GM19395 (cell line): ENCODE measurements around the gene PLET1.

Source experiments
- ATAC-seq: cut with Tn5 transposase; IDR thresholded peaks from one replicate; pipeline ENCODE4 v1.9.1; 2021; ENCODE audit warnings: mild to moderate bottlenecking, moderate library complexity; ENCODE audit not compliant: unreplicated experiment

The PLET1 gene

DNA sequence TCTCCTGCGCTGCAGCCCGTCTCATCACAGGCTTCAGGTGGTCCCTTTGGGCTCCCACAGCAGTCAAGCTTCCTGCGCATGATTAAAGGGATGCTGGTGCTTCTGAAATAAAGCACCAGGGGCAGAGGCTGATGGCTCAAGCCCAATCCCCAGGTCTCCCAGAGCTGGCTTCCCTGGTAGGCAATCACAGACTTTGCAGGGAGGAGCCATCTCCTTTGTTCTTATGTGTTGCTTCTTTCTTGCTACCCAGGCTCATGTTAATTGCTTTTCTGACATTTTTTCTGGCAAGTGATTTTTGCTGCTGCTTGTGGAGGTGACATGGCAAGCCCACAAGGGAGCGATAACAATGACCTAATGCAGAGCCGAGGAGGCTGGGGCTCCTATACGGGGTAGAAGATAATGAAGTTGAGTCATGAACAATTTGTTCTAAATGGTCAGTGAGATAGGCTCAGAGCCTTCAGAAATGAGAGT, 25.2 kb upstream of the PLET1 start:
- no peak for ATAC-seq

DNA sequence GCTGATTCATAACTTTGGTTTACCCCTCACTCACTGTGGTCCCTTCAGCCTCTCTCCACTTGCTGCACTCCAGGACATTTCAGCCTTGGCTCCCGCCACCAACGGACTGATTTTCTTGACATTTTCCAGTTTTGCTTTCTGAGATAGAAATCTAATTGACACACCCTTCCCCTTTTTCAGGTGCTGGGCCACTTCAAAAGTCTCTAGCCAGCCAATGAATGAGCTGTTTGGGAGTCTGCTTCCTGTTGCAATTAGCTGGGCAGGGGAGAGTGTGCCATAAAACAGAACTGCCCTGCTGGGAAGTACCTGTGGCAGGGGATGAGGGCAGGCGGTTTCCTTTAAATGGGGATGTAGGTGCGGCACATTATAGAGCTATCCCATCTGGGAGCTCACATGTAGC, 21.1 kb upstream of the PLET1 start:
- ATAC-seq: no peak

DNA sequence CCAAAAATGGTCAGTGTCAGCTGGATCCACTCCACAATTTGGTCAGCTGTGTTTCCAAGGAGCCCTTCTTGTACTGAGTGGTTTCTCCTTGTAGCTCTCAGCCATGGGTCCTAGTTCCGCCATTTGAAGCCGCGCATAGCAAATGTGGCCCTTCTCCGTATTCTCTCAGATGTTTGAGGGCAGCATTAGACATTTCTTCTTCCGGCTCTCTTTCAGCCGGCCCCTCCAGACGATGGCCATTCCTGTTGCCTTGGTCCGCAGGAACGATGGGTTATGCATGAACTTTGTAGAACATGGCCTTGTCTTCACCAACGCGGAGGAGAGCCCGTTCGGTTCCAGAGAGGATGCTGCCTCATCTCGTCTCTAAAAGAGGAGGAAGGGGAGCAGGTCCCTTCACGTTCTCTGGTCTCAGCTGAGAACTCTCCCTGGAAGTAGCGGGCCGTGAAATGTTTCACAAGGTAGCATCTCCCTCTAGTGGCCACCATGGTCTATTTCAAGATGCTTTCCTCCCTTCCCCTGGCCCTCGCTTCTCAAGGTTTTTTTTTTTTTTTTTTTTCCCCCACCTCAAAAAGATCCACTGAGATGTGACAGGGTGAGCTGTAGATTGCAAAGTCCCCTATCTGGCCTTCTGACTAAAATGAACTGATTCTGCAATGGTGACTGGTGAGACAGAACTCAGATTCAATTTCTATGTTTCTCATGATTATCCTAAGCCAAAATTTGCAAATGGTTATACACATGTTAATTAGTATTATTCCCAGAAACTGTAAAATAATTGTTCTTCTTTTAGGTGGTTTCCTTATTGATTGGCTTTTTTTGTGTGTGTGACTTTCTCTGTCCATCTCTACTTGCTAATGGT, 19.8 kb upstream of the PLET1 start:
- peak; percentile 89 for ATAC-seq

DNA sequence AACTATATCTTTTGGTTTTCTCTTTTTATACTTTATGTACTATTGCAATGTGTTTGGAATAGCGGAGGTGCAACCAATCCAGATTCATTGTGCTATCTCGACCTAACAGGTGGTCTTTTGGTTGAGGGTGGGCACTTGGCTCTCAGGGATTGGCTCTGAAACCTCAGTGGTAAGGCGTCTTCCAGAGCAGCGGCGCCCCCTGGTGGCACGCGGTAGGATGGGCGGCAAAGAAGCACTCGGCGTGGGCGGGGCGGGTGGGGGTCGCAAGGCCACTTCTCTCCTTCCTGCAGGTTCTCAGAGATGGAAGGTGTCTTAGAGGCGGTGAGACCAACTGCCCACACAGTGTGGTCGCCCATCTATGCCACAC, 19.2 kb upstream of the PLET1 start:
- ATAC-seq: peak; percentile 62

DNA sequence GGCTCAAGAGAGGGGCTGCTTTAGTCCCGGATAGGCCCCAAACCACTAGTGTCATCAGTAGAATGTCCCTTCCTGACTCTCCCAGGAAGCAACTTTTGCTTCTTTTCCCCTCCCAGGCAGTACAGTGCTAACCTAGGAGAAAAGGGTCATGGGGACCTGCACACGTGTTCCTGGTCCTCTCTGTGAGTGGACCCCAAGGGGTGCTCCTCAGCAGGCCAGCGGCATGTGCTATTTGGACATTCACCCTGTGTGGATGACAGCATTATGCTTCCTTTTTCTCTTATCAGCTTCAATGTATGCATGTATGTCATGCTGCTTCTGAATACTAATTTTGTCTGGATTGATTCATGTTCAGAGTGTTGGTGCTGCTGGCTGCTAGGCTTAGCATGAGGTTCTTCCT, 18.1 kb upstream of the PLET1 start:
- ATAC-seq: no peak

DNA sequence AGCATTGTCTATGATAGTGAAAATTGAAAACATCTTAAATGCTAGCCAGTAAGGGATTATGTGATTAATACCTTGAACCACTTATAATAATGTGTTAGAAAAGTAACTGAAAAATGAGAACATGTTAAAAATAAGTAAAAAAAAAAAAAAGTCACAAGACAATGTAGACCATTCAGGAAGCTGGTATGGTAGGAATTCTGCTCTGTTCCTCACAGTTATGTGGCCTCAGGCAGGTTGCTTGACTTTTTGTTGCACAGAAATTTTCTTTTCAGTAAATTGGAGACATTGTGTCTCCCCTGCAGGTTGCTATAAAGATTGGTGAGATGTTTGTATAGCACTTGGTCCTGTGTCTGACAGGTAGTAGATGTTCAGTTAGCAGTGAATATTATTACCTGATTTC, 17.3 kb upstream of the PLET1 start:
- no peak for ATAC-seq

DNA sequence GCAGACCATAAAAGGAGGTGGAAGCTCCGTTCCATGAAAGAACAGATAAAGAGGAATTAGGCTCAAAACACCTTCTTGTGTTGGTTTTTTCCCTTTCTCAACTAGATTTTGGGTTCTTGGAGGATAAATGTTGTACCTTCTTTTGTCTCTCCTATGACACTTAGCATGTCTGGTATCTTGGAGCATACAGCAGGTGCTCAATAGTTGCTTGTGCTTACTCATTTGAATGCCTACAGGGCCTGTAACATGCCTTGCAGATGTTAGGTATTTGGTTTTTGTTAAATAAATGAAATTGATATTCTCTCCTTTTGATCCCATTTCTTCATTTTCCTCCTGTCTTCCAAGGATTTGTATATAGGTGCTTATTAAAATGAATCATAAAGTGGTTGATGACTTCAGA, 16.4 kb upstream of the PLET1 start:
- ATAC-seq: no peak

DNA sequence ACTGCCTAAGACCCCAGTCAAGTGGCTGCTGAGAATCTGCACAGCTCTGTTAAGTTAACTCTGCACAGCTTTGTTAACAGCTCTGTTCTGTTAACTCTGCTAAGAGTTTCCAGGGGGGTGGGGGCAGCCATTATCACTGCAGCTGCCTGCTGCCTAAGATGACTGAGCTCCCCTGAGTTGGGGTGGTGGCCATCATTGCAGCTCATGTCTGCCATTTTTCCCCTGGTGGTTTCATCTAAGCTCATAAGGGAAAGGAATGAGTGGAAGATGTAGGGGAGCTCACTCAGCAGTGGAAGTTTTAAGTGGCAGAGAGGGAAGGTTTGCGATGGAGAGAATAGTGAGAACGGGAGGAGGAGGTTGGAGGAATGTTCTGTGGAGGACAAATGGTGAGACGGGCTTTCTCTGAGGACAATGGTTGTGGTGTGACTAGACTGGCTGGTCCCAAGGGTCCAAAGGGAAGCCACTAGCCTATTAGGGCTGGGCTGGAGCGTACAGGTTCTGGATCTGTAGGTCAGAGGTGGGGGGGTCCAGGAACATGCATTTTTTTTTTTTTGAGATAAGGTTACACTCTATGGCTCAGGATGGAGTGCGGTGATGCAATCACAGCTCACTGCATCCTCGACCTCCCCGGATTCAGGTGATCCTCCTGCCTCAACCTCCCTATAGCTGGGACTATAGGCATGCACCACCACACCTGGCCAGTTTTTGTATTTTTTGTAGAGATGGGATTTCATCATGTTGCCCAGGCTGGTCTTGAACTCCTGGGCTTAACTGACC, 13.5 kb upstream of the PLET1 start:
- no peak for ATAC-seq

DNA sequence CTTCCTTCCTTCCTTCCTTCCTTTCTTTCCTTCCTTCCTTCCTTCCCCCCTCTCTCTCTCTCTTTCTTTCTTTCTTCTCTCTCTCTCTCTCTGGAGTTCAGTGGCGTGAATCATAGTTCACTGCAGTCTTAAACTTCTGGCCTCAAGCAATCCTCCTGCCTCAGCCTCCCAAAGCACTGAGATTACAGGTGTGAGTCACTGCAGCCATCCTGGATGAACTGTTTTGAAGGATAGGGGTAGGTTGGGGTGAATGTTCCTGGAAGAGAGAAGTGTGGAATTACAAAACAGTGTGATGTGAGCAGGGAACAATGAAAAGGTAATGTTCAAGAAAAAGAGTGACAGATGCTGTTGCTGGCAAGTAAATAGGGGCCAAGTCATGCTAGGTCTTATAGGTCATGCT, 12.4 kb upstream of the PLET1 start:
- no peak for ATAC-seq

DNA sequence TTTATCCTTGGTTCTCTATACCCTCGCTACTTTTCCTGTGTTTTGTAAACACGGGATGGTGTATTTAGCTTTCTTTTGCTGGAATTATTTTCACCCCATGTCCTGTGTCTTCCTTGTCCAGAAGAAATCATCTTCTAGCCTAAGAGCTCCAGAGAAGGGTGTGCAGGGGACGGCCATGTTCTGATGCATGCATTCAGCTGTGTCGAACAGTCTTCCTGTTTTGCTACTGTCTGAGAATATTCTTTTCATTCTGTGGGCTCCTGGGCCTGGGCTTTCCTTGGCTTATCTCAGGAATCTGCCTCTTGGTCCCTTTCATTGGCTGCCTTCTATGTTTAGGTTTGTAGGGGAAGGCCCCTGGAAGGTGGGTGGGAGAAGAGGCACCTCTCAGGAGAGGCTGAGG, 10.6 kb upstream of the PLET1 start:
- ATAC-seq: no peak

DNA sequence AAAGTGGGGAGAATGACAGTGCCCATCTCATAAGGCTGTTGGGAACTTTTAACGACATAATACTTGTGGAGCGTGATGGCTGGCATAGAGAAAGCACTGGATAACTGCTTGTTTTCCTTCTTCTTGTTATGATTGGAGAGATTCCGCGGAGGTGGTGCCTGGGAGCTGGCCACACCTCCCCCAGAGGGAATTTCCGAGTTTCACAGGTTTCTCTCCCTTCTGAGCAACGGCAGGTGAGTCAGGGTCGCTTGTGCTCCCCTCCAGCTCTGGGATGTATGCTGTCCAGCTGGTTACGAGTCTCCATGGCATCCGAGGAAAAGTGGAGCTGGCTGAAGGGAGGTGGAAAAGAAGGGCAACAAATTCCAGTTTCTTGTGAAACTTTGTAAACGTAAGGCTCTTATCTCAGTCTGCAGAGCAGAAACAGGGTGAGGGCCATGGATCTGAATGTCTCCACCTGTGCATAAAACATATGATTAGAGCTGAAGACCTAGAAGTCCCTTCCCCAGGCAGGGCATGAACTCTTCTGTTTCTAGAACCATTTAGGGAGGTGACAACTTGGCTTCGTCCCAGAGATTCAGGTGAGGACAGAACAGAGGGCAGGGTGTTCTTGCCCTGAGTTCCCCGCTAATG, 10.0 kb upstream of the PLET1 start:
- ATAC-seq: no peak

DNA sequence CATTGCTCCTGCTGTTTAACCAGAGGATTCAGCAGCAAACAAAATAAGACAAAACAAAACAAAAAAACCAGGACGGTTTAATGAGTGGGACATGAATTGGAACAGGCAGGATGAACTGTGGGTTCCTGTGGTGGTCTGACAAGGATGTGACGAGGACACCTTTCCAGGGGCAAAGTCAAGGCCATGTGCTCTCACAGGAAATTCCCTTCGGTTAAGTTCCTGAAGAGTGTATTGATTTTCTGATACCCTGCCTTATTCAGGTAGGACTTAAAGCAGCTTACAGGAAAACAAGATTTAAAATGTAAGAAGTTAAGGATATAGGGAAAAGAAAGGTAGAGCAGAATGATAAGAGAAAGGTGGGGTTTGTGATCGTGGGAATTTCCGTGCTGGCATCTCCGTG, 8.5 kb upstream of the PLET1 start:
- ATAC-seq: no peak

DNA sequence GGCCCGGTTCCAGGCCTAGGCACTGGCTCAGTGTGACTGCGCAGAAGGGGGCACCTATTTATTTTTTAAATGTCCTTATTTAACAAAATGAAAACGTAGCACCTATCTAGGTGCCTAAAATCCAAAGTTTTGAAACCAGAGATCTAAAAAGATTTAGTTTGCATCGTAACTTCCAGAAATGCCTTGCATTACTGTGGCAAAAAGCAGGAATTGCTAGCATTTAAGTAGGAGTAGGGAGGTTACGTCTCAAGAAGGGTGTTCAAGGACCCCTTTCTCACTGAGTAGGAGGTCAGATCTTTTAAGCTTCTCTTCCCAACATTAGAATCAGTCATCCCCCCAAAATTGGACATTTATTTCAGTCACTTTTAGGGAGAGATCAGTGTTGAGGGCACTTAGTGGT, 7.7 kb upstream of the PLET1 start:
- no peak for ATAC-seq

DNA sequence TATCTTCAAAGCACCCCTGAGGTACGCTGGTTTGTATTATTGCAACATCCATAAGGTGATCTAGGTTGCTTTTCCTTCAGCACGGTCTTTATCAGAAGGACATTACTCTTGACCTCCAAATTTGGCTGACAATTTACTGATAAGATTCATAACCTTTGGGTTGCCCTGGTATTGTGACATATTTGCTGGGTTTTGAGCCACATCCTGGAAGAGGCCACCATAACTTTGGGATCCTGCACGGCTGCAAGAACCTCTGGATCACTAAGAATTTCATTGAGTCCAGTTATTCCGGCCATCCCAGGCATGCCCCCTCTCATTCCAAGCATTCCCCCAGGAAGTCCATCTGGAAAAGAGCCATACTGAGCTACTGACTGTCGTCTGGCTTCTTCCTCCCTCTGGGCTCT, 6.5 kb upstream of the PLET1 start:
- ATAC-seq: no peak

DNA sequence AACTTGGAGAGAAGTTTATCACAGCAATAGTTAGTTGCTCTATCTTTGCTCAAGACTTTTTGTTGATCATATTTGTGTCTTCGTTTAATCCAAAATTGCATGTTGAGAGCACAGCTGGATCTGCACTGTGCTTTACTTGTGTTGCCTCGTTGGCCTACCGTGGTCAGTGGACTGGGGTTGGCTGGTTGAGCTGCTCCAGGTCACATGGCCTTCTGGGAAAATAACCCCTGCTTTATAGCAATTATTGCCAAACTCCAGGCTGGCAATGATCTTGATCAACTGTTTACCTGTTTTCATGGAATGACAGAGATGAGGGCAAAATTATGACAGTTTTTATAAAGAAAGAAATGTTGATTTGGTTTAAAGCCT, 5.7 kb upstream of the PLET1 start:
- ATAC-seq: no peak

DNA sequence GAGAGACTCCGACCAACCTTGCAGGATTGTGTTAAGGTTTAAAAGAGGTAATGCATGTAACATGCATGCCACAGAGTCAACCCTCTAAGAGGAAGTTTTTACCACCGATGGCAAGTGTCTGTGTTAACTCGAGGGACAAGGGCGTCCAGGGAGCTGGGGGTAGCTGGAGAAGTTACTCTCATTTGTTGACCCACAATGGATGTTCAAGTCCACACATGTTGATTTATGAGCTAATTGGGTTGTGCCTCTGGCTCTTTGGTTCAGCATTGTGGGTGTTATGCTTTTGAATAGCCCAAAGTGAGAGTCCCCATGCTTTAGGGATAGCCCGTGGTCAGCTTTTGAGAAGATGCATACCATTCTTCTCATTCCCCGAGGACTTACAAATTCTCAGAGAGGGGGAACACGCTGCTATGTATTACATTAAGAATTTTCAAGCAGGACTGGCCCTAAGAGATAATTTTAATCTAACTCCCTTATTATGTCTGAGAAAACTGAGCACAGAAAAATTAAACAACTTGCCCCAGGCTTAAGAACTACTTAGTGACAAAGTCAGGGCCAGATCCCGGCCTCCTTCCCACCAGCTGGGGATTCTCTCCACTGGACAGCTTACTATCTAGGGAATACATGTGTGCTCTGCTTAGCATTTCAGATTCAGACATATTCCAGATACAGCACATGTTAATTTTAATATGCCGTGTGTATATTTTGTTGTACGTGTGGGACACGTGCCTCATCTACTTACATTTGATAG, 5.2 kb upstream of the PLET1 start:
- ATAC-seq: no peak

DNA sequence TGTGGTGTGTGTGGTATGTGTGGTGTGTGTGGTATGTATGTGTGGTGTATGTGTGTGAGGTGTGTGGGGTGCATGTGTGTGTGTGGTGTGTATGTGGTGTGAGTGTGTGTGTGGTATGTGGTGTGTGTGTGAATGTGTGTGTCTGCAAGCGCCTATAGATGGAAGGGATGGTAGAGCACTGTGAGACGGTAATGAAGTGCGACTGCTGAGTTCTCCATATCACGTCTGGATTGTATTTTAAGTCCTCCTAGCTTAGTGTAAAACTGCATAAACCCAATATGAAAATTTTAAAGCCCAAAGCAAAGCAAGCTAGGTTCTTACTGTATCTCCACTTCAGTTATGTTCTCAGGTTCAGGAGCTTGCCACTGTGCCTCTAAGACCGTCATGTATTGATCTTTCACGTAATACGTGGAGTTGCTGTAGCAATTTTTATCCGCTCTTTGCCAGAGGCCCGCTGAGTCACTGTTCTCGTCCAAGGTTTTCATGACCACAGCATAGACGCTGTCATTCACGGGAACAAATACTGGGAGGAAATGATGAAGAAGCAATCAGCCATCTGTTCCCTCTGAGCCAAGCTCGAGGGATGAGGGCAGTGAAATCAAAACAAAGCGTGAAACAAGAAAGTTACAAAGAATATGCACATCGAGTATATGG, 5.5 kb downstream of the PLET1 start:
- ATAC-seq: no peak

DNA sequence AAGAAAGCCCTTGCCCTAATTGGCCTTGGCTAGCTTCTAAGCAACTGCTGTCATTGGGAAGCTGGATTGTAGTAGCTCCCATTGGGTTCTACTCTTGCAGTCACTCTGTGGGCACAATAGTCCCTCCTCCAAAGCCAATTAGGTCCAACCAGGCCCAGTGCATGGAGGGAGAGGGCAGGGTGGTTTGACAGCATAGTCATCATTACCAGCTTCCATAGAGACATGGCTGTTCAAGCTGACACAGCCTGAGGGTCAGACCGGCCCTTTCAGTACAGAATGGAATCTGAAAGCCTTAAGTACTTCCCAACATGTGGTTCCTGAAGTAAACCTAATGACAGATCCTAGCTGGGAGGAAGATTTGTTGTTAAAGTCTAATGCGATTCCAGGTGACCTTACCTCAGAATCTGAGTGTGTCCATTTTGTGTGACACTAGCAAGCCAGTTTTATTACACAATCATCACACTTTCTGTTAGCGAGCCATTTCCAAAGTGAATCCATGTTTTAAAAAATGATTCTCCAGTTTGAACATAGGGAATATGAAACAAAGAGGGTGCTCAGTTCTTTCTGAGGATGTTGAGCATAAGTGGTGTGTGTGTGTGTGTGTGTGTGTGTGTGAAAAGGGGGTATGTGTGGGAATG, 6.9 kb downstream of the PLET1 start:
- no peak for ATAC-seq

DNA sequence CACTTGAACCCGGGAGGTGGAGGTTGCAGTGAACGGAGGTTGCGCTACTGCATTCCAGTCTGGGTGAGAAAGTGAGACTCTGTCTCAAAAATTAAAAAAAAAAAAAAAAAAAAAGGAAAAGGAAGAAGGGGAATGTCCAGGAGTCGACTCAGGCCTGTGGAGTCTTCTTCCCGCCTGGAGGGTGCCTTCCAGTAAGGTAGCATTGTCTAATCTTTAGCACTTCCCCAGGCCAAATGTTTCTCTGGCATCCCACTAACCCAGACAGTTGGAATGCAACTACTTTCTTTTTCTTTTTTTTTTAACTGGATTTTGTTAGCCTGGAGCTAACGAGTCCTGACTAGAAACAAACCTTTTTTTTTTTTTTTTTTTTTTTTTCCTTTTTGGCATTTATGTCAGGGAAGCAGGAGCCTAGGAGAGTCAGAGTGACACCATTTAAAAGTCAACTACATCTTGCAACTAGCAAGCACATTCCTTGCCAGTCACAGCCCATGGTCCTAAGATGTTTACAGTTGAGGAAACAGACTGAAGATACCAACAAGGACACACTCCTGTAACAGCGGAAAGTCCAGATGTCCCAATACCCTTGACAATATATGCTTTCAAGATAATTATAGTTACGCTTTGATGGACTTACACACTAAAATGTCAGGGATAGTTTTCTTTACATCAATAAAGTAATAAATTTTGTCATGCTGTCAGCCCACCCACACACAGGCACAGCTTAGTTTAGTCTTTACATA, 10.6 kb downstream of the PLET1 start:
- ATAC-seq: no peak

DNA sequence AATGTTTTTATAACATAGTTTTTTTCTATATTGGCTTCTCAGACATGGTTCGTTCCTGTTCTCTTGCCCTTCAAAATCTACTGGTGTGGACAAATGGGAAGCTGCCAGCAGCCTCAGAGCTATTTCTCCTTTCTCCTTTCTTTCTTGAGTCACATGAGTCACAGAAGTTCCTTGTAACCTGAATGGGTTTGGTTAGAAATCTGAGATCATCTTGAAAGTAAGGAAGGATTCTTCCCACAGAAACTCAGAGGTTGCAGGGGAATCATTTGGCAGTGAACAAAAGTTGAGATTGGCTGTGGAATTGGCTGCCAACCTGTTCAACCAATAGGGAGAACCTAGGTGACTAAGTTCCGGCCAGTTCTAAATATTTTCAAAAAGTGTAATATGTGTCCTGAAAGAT, 12.5 kb downstream of the PLET1 start:
- no peak for ATAC-seq
